Measurements from ENCODE around the gene THG1L. TPM values are rescaled to one million over a fixed set of nuclear protein-coding genes. Genes with fewer than 3 reads are reported as not detected.
A peak's percentile ranks its signal among the peaks of the same experiment; 100 is the strongest.

Gene THG1L
- total and polyA plus RNA-seq, 10 of the 15 experiments (the other 5 are each of a cell fraction or from before 2014, with no cell fraction given), result 24.8 to 58.0 (median 34.5) TPM

GRCh38 chr5:157743163-157744050 is 12.2 kb downstream of the THG1L start, which contains the start of gene LSM11 (continued):
- TF ChIP-seq ZBTB4 (CRISPR knock-in tag; IDR thresholded peaks at IDR 0.05) (no peak), JUND (IDR thresholded peaks at IDR 0.05; ENCODE audit: low read depth, low read length) (no peak), SIN3A (IDR thresholded peaks at IDR 0.05; ENCODE audit: low read depth, low read length) (peak; percentile 75; the same call in 1 of the 2 replicates), PKNOX1 (IDR thresholded peaks at IDR 0.05) (peak; percentile 42), SUPT20H (IDR thresholded peaks at IDR 0.05; ENCODE audit: borderline replicate concordance, control insufficient read depth, low read depth, low read length) (no peak), BCL11A (IDR thresholded peaks at IDR 0.05; ENCODE audit: low read depth, low read length) (no peak), ZBTB40 (IDR thresholded peaks at IDR 0.05; ENCODE audit: borderline replicate concordance) (no peak), SMAD1 (IDR thresholded peaks at IDR 0.05; ENCODE audit: low read depth, partially characterized antibody) (no peak), WRNIP1 (IDR thresholded peaks at IDR 0.05; ENCODE audit: borderline replicate concordance, low read depth, low read length) (peak; percentile 72; the same call in 1 of the 2 replicates)
- TF ChIP-seq, protein P1, sequence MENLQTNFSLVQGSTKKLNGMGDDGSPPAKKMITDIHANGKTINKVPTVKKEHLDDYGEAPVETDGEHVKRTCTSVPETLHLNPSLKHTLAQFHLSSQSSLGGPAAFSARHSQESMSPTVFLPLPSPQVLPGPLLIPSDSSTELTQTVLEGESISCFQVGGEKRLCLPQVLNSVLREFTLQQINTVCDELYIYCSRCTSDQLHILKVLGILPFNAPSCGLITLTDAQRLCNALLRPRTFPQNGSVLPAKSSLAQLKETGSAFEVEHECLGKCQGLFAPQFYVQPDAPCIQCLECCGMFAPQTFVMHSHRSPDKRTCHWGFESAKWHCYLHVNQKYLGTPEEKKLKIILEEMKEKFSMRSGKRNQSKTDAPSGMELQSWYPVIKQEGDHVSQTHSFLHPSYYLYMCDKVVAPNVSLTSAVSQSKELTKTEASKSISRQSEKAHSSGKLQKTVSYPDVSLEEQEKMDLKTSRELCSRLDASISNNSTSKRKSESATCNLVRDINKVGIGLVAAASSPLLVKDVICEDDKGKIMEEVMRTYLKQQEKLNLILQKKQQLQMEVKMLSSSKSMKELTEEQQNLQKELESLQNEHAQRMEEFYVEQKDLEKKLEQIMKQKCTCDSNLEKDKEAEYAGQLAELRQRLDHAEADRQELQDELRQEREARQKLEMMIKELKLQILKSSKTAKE (IDR thresholded peaks at IDR 0.05; ENCODE audit: low read depth, poor library complexity, severe bottlenecking), result no peak
- TF ChIP-seq, protein P2, sequence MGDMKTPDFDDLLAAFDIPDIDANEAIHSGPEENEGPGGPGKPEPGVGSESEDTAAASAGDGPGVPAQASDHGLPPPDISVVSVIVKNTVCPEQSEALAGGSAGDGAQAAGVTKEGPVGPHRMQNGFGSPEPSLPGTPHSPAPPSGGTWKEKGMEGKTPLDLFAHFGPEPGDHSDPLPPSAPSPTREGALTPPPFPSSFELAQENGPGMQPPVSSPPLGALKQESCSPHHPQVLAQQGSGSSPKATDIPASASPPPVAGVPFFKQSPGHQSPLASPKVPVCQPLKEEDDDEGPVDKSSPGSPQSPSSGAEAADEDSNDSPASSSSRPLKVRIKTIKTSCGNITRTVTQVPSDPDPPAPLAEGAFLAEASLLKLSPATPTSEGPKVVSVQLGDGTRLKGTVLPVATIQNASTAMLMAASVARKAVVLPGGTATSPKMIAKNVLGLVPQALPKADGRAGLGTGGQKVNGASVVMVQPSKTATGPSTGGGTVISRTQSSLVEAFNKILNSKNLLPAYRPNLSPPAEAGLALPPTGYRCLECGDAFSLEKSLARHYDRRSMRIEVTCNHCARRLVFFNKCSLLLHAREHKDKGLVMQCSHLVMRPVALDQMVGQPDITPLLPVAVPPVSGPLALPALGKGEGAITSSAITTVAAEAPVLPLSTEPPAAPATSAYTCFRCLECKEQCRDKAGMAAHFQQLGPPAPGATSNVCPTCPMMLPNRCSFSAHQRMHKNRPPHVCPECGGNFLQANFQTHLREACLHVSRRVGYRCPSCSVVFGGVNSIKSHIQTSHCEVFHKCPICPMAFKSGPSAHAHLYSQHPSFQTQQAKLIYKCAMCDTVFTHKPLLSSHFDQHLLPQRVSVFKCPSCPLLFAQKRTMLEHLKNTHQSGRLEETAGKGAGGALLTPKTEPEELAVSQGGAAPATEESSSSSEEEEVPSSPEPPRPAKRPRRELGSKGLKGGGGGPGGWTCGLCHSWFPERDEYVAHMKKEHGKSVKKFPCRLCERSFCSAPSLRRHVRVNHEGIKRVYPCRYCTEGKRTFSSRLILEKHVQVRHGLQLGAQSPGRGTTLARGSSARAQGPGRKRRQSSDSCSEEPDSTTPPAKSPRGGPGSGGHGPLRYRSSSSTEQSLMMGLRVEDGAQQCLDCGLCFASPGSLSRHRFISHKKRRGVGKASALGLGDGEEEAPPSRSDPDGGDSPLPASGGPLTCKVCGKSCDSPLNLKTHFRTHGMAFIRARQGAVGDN (IDR thresholded peaks at IDR 0.05), result 0 out of 2 replicates have a peak, but pooled peaks have one; percentile 38

Data from GM12878 (cell line).